ENCODE measurements around the gene OR7C2. TPM values are rescaled to one million over a fixed set of nuclear protein-coding genes. Genes with fewer than 3 reads are reported as not detected.

OR7C2 gene
- total and polyA plus RNA-seq, 2 of the 13 experiments (the other 11 are each of a cell fraction or from before 2014, with no cell fraction given), result not detected

DNA sequence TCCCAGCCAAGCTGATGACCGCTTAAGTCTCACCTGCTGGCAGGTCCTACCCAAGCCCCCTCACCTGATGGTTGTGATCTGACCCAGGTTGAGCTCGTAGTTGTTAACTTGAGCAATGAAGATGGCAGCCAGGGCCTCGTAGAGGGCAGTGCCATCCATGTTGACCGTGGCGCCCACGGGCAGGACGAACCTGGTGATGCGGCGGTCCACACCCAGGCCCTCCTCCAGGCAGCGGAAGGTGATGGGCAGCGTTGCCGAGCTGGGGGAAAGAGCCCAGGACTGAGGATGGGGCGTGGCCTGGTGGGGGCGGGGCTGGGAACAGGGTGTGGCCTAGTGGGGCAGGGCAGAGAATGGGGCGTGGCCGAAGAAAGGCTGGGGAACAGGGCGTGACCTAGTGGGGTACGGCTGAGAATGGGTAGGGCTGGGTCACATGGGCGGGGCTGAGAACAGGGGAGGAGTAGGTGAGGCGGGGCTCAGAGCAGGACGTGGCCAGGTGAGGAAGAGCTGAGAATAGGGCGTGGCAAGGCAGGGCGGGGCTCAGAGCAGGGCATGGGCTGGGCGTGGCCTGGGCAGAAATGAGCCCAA lies 12.9 kb downstream of the OR7C2 start:
- Histone ChIP-seq H3K9me3 (ENCODE audit: low read length) (0 out of 2 replicates have a peak, but pooled peaks cover 4% of the 10 kb centered on the region), H3K36me3 (replicated peaks in 1 of 2; ENCODE audit: control insufficient read depth in 1 of 2, insufficient read depth in 2 of 2, low read length in 2 of 2) (no peaks in the 10 kb centered on the region), H3K4me3 (replicated peaks in 1 of 3; ENCODE audit: insufficient read depth in 1 of 3, low read depth in 2 of 3, low read length in 3 of 3) (no peak overlapping the region), H3K79me2 (ENCODE audit: insufficient read depth, low read length) (no peaks in the 10 kb centered on the region), H2AFZ (ENCODE audit: low read length) (no peak overlapping the region), H3K27me3 (ENCODE audit: control insufficient read depth in 1 of 2, insufficient read depth in 2 of 2, low read length in 2 of 2) (0 out of 5 replicates have a peak, but pooled peaks cover 0 to 4% of the 10 kb centered on the region in 2 experiments), H3K27ac (ENCODE audit: extremely low read length, insufficient read depth, low read length) (no peak overlapping the region), H4K20me1 (ENCODE audit: insufficient read depth, low read length) (no peaks in the 10 kb centered on the region), H3K9ac (ENCODE audit: insufficient read depth, low read depth, low read length) (no peak overlapping the region), H3K4me1 (ENCODE audit: insufficient read depth, low read length) (no peaks in the 10 kb centered on the region), H3K4me2 (ENCODE audit: low read depth, low read length) (no peak overlapping the region)
- ATAC-seq (no peak), FAIRE-seq (no peak), DNase-seq (ENCODE audit: low spot score) (no peak)
- ChIA-PET CTCF (ENCODE audit: low intra/inter-chr PET ratio, low total read pairs) (no interaction called here), POLR2A (no interaction called here)
- TF ChIP-seq SRSF9 (IDR thresholded peaks at IDR 0.05; ENCODE audit: borderline replicate concordance, insufficient read depth, low read depth, low read length, poor library complexity, severe bottlenecking), result no peak
- TF ChIP-seq, protein P1, sequence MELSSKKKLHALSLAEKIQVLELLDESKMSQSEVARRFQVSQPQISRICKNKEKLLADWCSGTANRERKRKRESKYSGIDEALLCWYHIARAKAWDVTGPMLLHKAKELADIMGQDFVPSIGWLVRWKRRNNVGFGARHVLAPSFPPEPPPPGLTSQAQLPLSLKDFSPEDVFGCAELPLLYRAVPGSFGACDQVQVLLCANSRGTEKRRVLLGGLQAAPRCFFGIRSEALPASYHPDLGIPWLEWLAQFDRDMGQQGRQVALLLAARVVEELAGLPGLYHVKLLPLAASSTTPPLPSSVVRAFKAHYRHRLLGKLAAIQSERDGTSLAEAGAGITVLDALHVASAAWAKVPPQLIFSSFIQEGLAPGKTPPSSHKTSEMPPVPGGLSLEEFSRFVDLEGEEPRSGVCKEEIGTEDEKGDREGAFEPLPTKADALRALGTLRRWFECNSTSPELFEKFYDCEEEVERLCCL (CRISPR knock-in tag; IDR thresholded peaks at IDR 0.05; ENCODE audit: borderline replicate concordance), result no peak
- TF ChIP-seq, protein P2, sequence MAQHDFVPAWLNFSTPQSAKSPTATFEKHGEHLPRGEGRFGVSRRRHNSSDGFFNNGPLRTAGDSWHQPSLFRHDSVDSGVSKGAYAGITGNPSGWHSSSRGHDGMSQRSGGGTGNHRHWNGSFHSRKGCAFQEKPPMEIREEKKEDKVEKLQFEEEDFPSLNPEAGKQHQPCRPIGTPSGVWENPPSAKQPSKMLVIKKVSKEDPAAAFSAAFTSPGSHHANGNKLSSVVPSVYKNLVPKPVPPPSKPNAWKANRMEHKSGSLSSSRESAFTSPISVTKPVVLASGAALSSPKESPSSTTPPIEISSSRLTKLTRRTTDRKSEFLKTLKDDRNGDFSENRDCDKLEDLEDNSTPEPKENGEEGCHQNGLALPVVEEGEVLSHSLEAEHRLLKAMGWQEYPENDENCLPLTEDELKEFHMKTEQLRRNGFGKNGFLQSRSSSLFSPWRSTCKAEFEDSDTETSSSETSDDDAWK (CRISPR knock-in tag; IDR thresholded peaks at IDR 0.05), result no peak
- TF ChIP-seq TBX2 (CRISPR knock-in tag; IDR thresholded peaks at IDR 0.05; ENCODE audit: borderline replicate concordance), result no peak
- TF ChIP-seq PITX1 (CRISPR knock-in tag; IDR thresholded peaks at IDR 0.05), result no peak
- TF ChIP-seq ZNF160 (CRISPR knock-in tag; IDR thresholded peaks at IDR 0.05), result no peak
- TF ChIP-seq AKAP8 (CRISPR knock-in tag; IDR thresholded peaks at IDR 0.05), result no peak
- no peak for TF ChIP-seq SAP130 (CRISPR knock-in tag; IDR thresholded peaks at IDR 0.05; ENCODE audit: low read depth)
- TF ChIP-seq, protein P3, sequence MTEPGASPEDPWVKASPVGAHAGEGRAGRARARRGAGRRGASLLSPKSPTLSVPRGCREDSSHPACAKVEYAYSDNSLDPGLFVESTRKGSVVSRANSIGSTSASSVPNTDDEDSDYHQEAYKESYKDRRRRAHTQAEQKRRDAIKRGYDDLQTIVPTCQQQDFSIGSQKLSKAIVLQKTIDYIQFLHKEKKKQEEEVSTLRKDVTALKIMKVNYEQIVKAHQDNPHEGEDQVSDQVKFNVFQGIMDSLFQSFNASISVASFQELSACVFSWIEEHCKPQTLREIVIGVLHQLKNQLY (CRISPR knock-in tag; IDR thresholded peaks at IDR 0.05), result no peak
- TF ChIP-seq, protein P4, sequence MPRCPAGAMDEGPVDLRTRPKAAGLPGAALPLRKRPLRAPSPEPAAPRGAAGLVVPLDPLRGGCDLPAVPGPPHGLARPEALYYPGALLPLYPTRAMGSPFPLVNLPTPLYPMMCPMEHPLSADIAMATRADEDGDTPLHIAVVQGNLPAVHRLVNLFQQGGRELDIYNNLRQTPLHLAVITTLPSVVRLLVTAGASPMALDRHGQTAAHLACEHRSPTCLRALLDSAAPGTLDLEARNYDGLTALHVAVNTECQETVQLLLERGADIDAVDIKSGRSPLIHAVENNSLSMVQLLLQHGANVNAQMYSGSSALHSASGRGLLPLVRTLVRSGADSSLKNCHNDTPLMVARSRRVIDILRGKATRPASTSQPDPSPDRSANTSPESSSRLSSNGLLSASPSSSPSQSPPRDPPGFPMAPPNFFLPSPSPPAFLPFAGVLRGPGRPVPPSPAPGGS (CRISPR knock-in tag; IDR thresholded peaks at IDR 0.05), result no peak
- TF ChIP-seq FOSL2 (CRISPR knock-in tag; IDR thresholded peaks at IDR 0.05), result no peak
- TF ChIP-seq RAD21 (CRISPR knock-in tag; IDR thresholded peaks at IDR 0.05), result no peak
- TF ChIP-seq ZNF788 (CRISPR knock-in tag; IDR thresholded peaks at IDR 0.05; ENCODE audit: borderline replicate concordance), result no peak
- TF ChIP-seq IKZF1 (IDR thresholded peaks at IDR 0.05), result no peak
- no peak for TF ChIP-seq ZNF367 (CRISPR knock-in tag; IDR thresholded peaks at IDR 0.05; ENCODE audit: borderline replicate concordance)
- in situ Hi-C loops (cut with HindIII; ENCODE audit: extremely low pct_ligation_motif_present, low pct_unique_long_range_greater_than_20kb) (no loop called here), intact Hi-C loops (cut with micrococcal nuclease; ENCODE audit: unreplicated experiment) (no loop called here)
- no TSS peak for BruUV-seq (replicated peaks)
- WGBS (ENCODE audit: low lambda C conversion rate), result 55% methylated on average over 23 of the region's 24 CpGs
